Mesothelial cell of epicardium (in vitro differentiated cells): ENCODE measurements around the gene ITGAV. TPM values are rescaled to one million over a fixed set of nuclear protein-coding genes. Genes with fewer than 3 reads are reported as not detected.

ENCODE experiments used
- DNase-seq, 2 experiments: peaks; one replicate each; pipeline ENCODE4 v3.0.0; 2021; ENCODE audit warnings: low spot score in 2 of 2; ENCODE audit not compliant: unreplicated experiment in 2 of 2
- H3K27ac Mint-ChIP-seq: 2 replicates; pipeline ENCODE4 v1.8.0; 2021; ENCODE audit warnings: mixed read lengths
- H3K27me3 Mint-ChIP-seq: 2 replicates; pipeline ENCODE4 v1.8.0; 2021; ENCODE audit warnings: low read depth, mixed read lengths
- H3K36me3 Mint-ChIP-seq: 2 replicates; pipeline ENCODE4 v1.8.0; 2021; ENCODE audit warnings: mixed read lengths
- H3K4me1 Mint-ChIP-seq: 2 replicates; pipeline ENCODE4 v1.8.0; 2021; ENCODE audit warnings: mixed read lengths
- H3K4me3 Mint-ChIP-seq: 2 replicates; pipeline ENCODE4 v1.8.0; 2021; ENCODE audit warnings: mild to moderate bottlenecking, moderate library complexity, mixed read lengths
- H3K9me3 Mint-ChIP-seq: 2 replicates; pipeline ENCODE4 v1.8.0; 2021; ENCODE audit warnings: mixed read lengths
- total RNA-seq: library from RNA; stranded (reverse); gene quantifications from 3 replicates; pipeline ENCODE4 v1.2.1, GENCODE V29; 2021
- TF ChIP-seq, protein P1 (sequence below): fragments of 200-600 bp; sonication (generic); IDR thresholded peaks from one replicate; pipeline ENCODE4 v1.5.0; 2021; ENCODE audit warnings: antibody characterized with exemption; ENCODE audit not compliant: unreplicated experiment

Gene ITGAV
- total RNA-seq, 1 donor from 2014 or later, result 100 TPM

DNA sequence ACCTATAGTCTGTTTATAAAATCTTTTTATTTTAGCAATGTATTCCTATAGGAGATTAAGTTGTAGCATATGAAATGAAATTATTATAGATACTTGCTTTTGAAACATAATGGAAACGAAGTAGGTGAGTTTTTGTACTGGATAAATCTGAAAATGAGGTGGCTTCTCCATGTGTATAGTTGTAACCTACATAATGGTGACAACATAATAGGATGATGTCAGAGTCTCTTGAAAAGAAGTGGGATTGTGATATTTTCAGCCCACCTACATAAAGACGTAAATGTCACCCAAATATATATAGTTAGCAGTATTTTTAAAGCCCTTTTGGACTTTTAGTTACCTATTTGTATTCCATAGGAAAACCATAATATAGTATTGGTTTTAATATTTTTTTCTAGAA is 138.8 kb downstream of the ITGAV start:
- Mint-ChIP-seq H3K27me3 (no peaks in the 10 kb centered on the region), H3K4me1 (no peaks in the 10 kb centered on the region), H3K36me3 (peaks cover 26% of the 10 kb centered on the region), H3K4me3 (no peak overlapping the region), H3K27ac (no peak overlapping the region), H3K9me3 (peaks cover 8% of the 10 kb centered on the region)
- TF ChIP-seq, protein P1, sequence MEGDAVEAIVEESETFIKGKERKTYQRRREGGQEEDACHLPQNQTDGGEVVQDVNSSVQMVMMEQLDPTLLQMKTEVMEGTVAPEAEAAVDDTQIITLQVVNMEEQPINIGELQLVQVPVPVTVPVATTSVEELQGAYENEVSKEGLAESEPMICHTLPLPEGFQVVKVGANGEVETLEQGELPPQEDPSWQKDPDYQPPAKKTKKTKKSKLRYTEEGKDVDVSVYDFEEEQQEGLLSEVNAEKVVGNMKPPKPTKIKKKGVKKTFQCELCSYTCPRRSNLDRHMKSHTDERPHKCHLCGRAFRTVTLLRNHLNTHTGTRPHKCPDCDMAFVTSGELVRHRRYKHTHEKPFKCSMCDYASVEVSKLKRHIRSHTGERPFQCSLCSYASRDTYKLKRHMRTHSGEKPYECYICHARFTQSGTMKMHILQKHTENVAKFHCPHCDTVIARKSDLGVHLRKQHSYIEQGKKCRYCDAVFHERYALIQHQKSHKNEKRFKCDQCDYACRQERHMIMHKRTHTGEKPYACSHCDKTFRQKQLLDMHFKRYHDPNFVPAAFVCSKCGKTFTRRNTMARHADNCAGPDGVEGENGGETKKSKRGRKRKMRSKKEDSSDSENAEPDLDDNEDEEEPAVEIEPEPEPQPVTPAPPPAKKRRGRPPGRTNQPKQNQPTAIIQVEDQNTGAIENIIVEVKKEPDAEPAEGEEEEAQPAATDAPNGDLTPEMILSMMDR, result no peak
- DNase-seq, result no peak

Other genes with a start within 250 kb of the ITGAV start
- gene ZC3H15, start 103.8 kb upstream of the ITGAV start, total RNA-seq, result 56.4 to 61.3 TPM (median 57.6 TPM) in 3 replicates
- gene FAM171B, start 104.0 kb downstream of the ITGAV start, total RNA-seq, result 17.2 to 21.4 TPM (median 19.7 TPM) in 3 replicates